DND-41 (cell line): ENCODE results near the gene CCR2.

Source experiments
- ATAC-seq: fragments of 200-7000 bp; cut with Tn5 transposase; 3 replicates; pipeline ENCODE4 v1.9.1; 2021; ENCODE audit warnings: low read depth; ENCODE audit not compliant: insufficient read depth
- DNase-seq: peaks from one replicate; pipeline ENCODE4 v3.0.0-alpha.2; 2020
- H2AFZ ChIP-seq: 2 replicates; pipeline ENCODE4 v1.6.0; 2012; ENCODE audit warnings: low read depth, low read length
- H3K27ac ChIP-seq: 2 replicates; pipeline ENCODE4 v1.5.1; 2012; ENCODE audit warnings: low read length, inconsistent platforms
- H3K27me3 ChIP-seq: fragments of 200-600 bp; sonication (generic); 2 replicates; pipeline ENCODE4 v1.6.0; 2012; ENCODE audit warnings: low read length, mild to moderate bottlenecking, inconsistent platforms; ENCODE audit not compliant: insufficient read depth, poor library complexity
- H3K36me3 ChIP-seq: 2 replicates; pipeline ENCODE4 v1.5.1; 2012; ENCODE audit warnings: low read length, inconsistent platforms; ENCODE audit not compliant: insufficient read depth
- H3K4me1 ChIP-seq: 2 replicates; pipeline ENCODE4 v1.5.1; 2012; ENCODE audit warnings: mild to moderate bottlenecking, low read length; ENCODE audit not compliant: insufficient read depth
- H3K4me2 ChIP-seq: 2 replicates; pipeline ENCODE4 v1.6.0; 2012; ENCODE audit warnings: mild to moderate bottlenecking, moderate library complexity, low read length, inconsistent platforms; ENCODE audit not compliant: insufficient read depth
- H3K4me3 ChIP-seq, 2 experiments: fragments of 200-600 bp in 1 of 2; shearing (Covaris generic) in 1 of 2; 2 replicates each; pipeline ENCODE4 v1.5.1; 2012 to 2016; ENCODE audit warnings: inconsistent platforms in 2 of 2, low read length in 2 of 2, mild to moderate bottlenecking in 2 of 2, low read depth in 1 of 2, moderate library complexity in 1 of 2
- H3K79me2 ChIP-seq: 2 replicates; pipeline ENCODE4 v1.6.0; 2012; ENCODE audit warnings: low read length, inconsistent platforms; ENCODE audit not compliant: insufficient read depth
- H3K9ac ChIP-seq: 2 replicates; pipeline ENCODE4 v1.6.0; 2012; ENCODE audit warnings: low read depth, mild to moderate bottlenecking, inconsistent platforms, low read length, moderate library complexity
- H3K9me3 ChIP-seq: 2 replicates; pipeline ENCODE4 v1.5.1; 2012; ENCODE audit warnings: low read length, moderate library complexity, mild to moderate bottlenecking, inconsistent platforms; ENCODE audit not compliant: insufficient read depth, severe bottlenecking
- H4K20me1 ChIP-seq: 2 replicates; pipeline ENCODE4 v1.6.0; 2012; ENCODE audit warnings: low read length; ENCODE audit not compliant: insufficient read depth
- EZH2 ChIP-seq: IDR thresholded peaks from 3 replicates; pipeline ENCODE4 v1.6.1; 2012; ENCODE audit warnings: borderline replicate concordance, low read depth, mild to moderate bottlenecking, moderate library complexity, low read length, inconsistent platforms; ENCODE audit not compliant: severe bottlenecking
- TF ChIP-seq, protein P1 (sequence below): IDR thresholded peaks from 2 replicates; pipeline ENCODE4 v1.5.1; 2012; ENCODE audit warnings: borderline replicate concordance, low read length, moderate library complexity, mild to moderate bottlenecking; ENCODE audit not compliant: poor library complexity, severe bottlenecking; ENCODE audit errors: extremely low read depth

CCR2 gene

DNA sequence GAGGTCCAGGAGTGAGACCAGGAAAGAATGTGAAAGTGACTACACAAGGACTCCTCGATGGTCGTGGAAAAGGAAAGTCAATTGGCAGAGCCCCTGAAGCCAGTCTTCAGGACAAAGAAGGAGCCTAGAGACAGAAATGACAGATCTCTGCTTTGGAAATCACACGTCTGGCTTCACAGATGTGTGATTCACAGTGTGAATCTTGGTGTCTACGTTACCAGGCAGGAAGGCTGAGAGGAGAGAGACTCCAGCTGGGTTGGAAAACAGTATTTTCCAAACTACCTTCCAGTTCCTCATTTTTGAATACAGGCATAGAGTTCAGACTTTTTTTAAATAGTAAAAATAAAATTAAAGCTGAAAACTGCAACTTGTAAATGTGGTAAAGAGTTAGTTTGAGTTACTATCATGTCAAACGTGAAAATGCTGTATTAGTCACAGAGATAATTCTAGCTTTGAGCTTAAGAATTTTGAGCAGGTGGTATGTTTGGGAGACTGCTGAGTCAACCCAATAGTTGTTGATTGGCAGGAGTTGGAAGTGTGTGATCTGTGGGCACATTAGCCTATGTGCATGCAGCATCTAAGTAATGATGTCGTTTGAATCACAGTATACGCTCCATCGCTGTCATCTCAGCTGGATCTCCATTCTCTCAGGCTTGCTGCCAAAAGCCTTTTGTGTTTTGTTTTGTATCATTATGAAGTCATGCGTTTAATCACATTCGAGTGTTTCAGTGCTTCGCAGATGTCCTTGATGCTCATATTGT, 6.0 kb downstream of the CCR2 start:
- ATAC-seq (peak; percentile 34; the same call in 1 of the 3 replicates), DNase-seq (no peak)
- Histone ChIP-seq H3K27me3 (no peaks in the 10 kb centered on the region), H3K4me1 (peaks cover 7% of the 10 kb centered on the region), H3K4me2 (no peak overlapping the region), H3K9me3 (no peaks in the 10 kb centered on the region), H3K4me3 (no peak overlapping the region), H3K36me3 (no peaks in the 10 kb centered on the region), H3K9ac (no peak overlapping the region), H3K79me2 (no peaks in the 10 kb centered on the region), H4K20me1 (no peaks in the 10 kb centered on the region), H2AFZ (no peak overlapping the region), H3K27ac (no peak overlapping the region)
- TF ChIP-seq EZH2 = no peak
- TF ChIP-seq, protein P1, sequence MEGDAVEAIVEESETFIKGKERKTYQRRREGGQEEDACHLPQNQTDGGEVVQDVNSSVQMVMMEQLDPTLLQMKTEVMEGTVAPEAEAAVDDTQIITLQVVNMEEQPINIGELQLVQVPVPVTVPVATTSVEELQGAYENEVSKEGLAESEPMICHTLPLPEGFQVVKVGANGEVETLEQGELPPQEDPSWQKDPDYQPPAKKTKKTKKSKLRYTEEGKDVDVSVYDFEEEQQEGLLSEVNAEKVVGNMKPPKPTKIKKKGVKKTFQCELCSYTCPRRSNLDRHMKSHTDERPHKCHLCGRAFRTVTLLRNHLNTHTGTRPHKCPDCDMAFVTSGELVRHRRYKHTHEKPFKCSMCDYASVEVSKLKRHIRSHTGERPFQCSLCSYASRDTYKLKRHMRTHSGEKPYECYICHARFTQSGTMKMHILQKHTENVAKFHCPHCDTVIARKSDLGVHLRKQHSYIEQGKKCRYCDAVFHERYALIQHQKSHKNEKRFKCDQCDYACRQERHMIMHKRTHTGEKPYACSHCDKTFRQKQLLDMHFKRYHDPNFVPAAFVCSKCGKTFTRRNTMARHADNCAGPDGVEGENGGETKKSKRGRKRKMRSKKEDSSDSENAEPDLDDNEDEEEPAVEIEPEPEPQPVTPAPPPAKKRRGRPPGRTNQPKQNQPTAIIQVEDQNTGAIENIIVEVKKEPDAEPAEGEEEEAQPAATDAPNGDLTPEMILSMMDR = no peak

DNA sequence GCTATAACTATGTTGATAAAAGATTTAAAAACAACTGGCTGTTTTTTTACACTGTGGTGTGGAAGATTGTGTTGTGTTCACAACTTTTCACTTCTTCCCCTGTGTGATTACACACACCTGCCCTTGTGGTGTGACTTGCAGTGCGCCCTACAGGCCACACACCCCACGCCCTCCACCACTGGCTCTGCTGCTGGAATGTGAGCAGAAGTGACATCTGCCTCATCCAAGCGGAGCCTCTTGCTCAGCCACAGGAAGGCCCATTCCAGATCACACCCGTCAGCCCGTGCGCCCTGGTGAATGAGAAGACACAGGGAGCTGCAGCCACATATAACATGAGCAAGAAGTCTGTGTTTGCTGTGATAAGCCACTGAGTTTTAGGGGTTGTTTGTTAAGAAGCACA, 7.0 kb downstream of the CCR2 start:
- H3K4me3 ChIP-seq = no peak overlapping the region
- peaks cover 7% of the 10 kb centered on the region for H3K4me1 ChIP-seq
- no peak overlapping the region for H2AFZ ChIP-seq
- peak; percentile 63; the same call in 2 of the 3 replicates for ATAC-seq
- H3K4me2 ChIP-seq = no peak overlapping the region
- no peaks in the 10 kb centered on the region for H3K9me3 ChIP-seq
- no peak overlapping the region for H3K9ac ChIP-seq
- H3K27ac ChIP-seq = no peak overlapping the region
- H3K36me3 ChIP-seq = no peaks in the 10 kb centered on the region
- no peaks in the 10 kb centered on the region for H3K27me3 ChIP-seq
- H3K79me2 ChIP-seq = no peaks in the 10 kb centered on the region
- H4K20me1 ChIP-seq = no peaks in the 10 kb centered on the region
- no peak for TF ChIP-seq EZH2
- TF ChIP-seq, protein P1 = peak; percentile 35
- DNase-seq = peak; percentile 26

GRCh38 chr3:46361408-46362283, 7.7 kb downstream of the CCR2 start:
- ATAC-seq = peak; percentile 58; the same call in 2 of the 3 replicates

More at GRCh38 chr3:46361408-46362283, 7.7 kb downstream of the CCR2 start:
- Histone ChIP-seq H3K27ac (no peak overlapping the region), H3K79me2 (no peaks in the 10 kb centered on the region), H3K4me3 (no peak overlapping the region), H3K27me3 (no peaks in the 10 kb centered on the region), H3K9ac (no peak overlapping the region), H3K36me3 (no peaks in the 10 kb centered on the region), H3K4me2 (no peak overlapping the region), H4K20me1 (no peaks in the 10 kb centered on the region), H3K4me1 (peaks cover 7% of the 10 kb centered on the region), H3K9me3 (no peaks in the 10 kb centered on the region), H2AFZ (no peak overlapping the region)
- DNase-seq = no peak
- TF ChIP-seq, protein P1 = no peak
- no peak for TF ChIP-seq EZH2
